ENCODE measurements around the gene PTPN7.
"Not testable (repeated sequence)": the region's sequence is repeated elsewhere in the genome, so short reads cannot be mapped to it uniquely, and the experiment has no call there.

Gene PTPN7

GRCh38 chr1:202149566-202149965 is 10.8 kb downstream of the PTPN7 start:
- no peak for DNase-seq

GRCh38 chr1:202148391-202148790 is 12.0 kb downstream of the PTPN7 start:
- no peak for DNase-seq

GRCh38 chr1:202146993-202147392 is 13.4 kb downstream of the PTPN7 start:
- DNase-seq, result no peak

GRCh38 chr1:202146279-202146678 is 14.1 kb downstream of the PTPN7 start:
- no peak for DNase-seq

- not testable (repeated sequence) for DNase-seq
Measured at GRCh38 chr1:202145744-202146140, 14.7 kb downstream of the PTPN7 start.

GRCh38 chr1:202145068-202145743 is 15.2 kb downstream of the PTPN7 start:
- peak; percentile 46 for DNase-seq

- peak; percentile 72 for DNase-seq
Measured at GRCh38 chr1:202144402-202145067, 15.9 kb downstream of the PTPN7 start, which contains the start of gene ARL8A. ARL8A (minus strand) TSS chr1:202144737; CDS start chr1:202144572, 165 bp downstream.

- peak; percentile 38 for DNase-seq
Measured at GRCh38 chr1:202143768-202144401, 16.5 kb downstream of the PTPN7 start.

GRCh38 chr1:202143011-202143767 is 17.2 kb downstream of the PTPN7 start:
- DNase-seq, result peak; percentile 30

- not testable (repeated sequence) for DNase-seq
Measured at GRCh38 chr1:202141468-202141867, 18.9 kb downstream of the PTPN7 start.

- DNase-seq, result no peak
Measured at GRCh38 chr1:202140833-202141232, 19.6 kb downstream of the PTPN7 start.

GRCh38 chr1:202135221-202135721 is 25.1 kb downstream of the PTPN7 start:
- DNase-seq, result peak; percentile 66

GRCh38 chr1:202134645-202135172 is 25.7 kb downstream of the PTPN7 start:
- no peak for DNase-seq

- DNase-seq, result no peak
Measured at GRCh38 chr1:202133989-202134388, 26.4 kb downstream of the PTPN7 start.

- DNase-seq, result no peak
Measured at GRCh38 chr1:202133496-202133895, 26.9 kb downstream of the PTPN7 start.

- no peak for DNase-seq
Measured at GRCh38 chr1:202133001-202133400, 27.4 kb downstream of the PTPN7 start.

GRCh38 chr1:202131956-202132821 is 28.2 kb downstream of the PTPN7 start:
- DNase-seq, result no peak

- DNase-seq, result no peak
Measured at GRCh38 chr1:202130816-202131522, 29.4 kb downstream of the PTPN7 start.

- no peak for DNase-seq
Measured at GRCh38 chr1:202130297-202130721, 30.1 kb downstream of the PTPN7 start.

GRCh38 chr1:202129453-202130296 is 30.7 kb downstream of the PTPN7 start:
- no peak for DNase-seq
